Thoracic aorta (tissue), 2 donors: ENCODE measurements around the gene HOXA2. TPM values are rescaled to one million over a fixed set of nuclear protein-coding genes. Genes with fewer than 3 reads are reported as not detected.

ENCODE experiments used
- ATAC-seq: fragments of 150-250 bp; one replicate; pipeline ENCODE4 v1.8.0; 2017; ENCODE audit warnings: low read depth; ENCODE audit not compliant: insufficient number of reproducible peaks, low FRiP score
- DNase-seq: peaks from one replicate; pipeline ENCODE4 v3.0.0-alpha.2; 2020; ENCODE audit warnings: low spot score
- H3K27ac ChIP-seq, 2 donors: fragments of 200-600 bp; sonication (generic); 1 replicate in 1 of 2; 2 replicates in 1 of 2; pipeline ENCODE4 v1.5.1; 2016; ENCODE audit warnings: mild to moderate bottlenecking in 2 of 2, moderate library complexity in 2 of 2
- H3K27me3 ChIP-seq: fragments of 200-600 bp; sonication (generic); replicated peaks from 2 replicates; pipeline ENCODE4 v1.6.0; 2016; ENCODE audit warnings: mild to moderate bottlenecking; ENCODE audit not compliant: insufficient read depth
- H3K36me3 ChIP-seq: fragments of 200-600 bp; sonication (generic); one replicate; pipeline ENCODE4 v1.5.1; 2016
- H3K4me1 ChIP-seq, 2 donors: fragments of 200-600 bp; sonication (generic); 1 replicate in 1 of 2; 2 replicates in 1 of 2; pipeline versions ENCODE4 v1.5.1 to v1.6.0; 2016; ENCODE audit warnings: low read depth in 2 of 2, mild to moderate bottlenecking in 1 of 2; ENCODE audit not compliant: control insufficient read depth in 1 of 2
- H3K4me3 ChIP-seq: fragments of 200-600 bp; sonication (generic); 2 replicates; pipeline ENCODE4 v1.5.1; 2016; ENCODE audit warnings: mild to moderate bottlenecking
- H3K9me3 ChIP-seq: fragments of 200-600 bp; sonication (generic); 2 replicates; pipeline ENCODE4 v1.5.1; 2016
- total RNA-seq, 2 donors: library from RNA; depleted of rRNA; stranded (reverse); fragments of >200 nt; gene quantifications; one replicate each; pipeline versions ENCODE4 v1.1.0 to v1.2.3, GENCODE V29; 2016
- TF ChIP-seq, protein P1 (sequence below): fragments of 200-600 bp; sonication (generic); IDR thresholded peaks from one replicate; pipeline ENCODE4 v1.5.1; 2019; ENCODE audit warnings: antibody characterized with exemption

HOXA2 gene
- total RNA-seq, 2 donors from 2014 or later, result 3.4 to 4.6 TPM

- no peaks in the 10 kb centered on the region for H3K36me3 ChIP-seq
- TF ChIP-seq, protein P1, sequence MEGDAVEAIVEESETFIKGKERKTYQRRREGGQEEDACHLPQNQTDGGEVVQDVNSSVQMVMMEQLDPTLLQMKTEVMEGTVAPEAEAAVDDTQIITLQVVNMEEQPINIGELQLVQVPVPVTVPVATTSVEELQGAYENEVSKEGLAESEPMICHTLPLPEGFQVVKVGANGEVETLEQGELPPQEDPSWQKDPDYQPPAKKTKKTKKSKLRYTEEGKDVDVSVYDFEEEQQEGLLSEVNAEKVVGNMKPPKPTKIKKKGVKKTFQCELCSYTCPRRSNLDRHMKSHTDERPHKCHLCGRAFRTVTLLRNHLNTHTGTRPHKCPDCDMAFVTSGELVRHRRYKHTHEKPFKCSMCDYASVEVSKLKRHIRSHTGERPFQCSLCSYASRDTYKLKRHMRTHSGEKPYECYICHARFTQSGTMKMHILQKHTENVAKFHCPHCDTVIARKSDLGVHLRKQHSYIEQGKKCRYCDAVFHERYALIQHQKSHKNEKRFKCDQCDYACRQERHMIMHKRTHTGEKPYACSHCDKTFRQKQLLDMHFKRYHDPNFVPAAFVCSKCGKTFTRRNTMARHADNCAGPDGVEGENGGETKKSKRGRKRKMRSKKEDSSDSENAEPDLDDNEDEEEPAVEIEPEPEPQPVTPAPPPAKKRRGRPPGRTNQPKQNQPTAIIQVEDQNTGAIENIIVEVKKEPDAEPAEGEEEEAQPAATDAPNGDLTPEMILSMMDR, result no peak
- H3K4me3 ChIP-seq, result peak overlapping the region; percentile 99
- ATAC-seq (no peak), DNase-seq (no peak)
- peak overlapping the region; percentile 96 to 99 for H3K27ac ChIP-seq
- no peaks in the 10 kb centered on the region for H3K27me3 ChIP-seq
- H3K9me3 ChIP-seq, result no peaks in the 10 kb centered on the region
- H3K4me1 ChIP-seq, result peaks cover 3 to 42% of the 10 kb centered on the region in 2 donors
These were observed 16.1 kb upstream of the HOXA2 start for GRCh38 chr7:27118580-27118979.

DNA sequence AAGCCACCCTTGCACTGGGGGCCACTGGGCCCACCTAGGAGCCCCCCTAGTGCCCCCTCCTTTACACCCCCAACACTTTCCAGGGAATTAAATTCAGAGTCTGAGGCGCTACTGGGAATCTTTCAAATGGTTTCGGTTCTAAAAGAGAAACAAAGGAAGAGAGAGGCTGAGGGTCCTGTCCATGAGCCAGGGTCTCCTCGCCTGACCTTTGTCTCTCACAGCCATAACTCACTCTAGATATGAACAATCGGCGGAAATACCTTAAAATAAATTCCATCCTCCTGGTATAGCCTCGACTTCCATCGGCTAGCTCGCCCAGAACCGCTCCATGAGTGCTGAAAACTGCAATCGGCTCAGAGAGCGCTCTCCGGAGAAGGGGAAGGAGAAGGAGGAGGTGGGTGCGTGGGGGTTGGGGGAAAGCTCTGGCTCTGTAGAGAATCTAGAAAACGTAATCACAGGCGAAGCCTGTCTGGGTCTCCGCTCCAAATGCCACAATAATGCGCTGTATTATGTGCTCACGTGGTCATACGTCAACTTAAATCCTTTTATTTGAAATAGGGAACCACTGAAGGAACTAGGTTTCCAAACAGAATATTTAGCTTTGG, 15.5 kb upstream of the HOXA2 start:
- TF ChIP-seq, protein P1, result no peak
- H3K36me3 ChIP-seq, result no peaks in the 10 kb centered on the region
- peak overlapping the region; percentile 96 to 99 for H3K27ac ChIP-seq
- no peaks in the 10 kb centered on the region for H3K27me3 ChIP-seq
- H3K4me3 ChIP-seq, result peak overlapping the region; percentile 99
- H3K4me1 ChIP-seq, result peaks cover 3 to 37% of the 10 kb centered on the region in 2 donors
- DNase-seq (no peak), ATAC-seq (no peak)
- H3K9me3 ChIP-seq, result no peaks in the 10 kb centered on the region

DNA sequence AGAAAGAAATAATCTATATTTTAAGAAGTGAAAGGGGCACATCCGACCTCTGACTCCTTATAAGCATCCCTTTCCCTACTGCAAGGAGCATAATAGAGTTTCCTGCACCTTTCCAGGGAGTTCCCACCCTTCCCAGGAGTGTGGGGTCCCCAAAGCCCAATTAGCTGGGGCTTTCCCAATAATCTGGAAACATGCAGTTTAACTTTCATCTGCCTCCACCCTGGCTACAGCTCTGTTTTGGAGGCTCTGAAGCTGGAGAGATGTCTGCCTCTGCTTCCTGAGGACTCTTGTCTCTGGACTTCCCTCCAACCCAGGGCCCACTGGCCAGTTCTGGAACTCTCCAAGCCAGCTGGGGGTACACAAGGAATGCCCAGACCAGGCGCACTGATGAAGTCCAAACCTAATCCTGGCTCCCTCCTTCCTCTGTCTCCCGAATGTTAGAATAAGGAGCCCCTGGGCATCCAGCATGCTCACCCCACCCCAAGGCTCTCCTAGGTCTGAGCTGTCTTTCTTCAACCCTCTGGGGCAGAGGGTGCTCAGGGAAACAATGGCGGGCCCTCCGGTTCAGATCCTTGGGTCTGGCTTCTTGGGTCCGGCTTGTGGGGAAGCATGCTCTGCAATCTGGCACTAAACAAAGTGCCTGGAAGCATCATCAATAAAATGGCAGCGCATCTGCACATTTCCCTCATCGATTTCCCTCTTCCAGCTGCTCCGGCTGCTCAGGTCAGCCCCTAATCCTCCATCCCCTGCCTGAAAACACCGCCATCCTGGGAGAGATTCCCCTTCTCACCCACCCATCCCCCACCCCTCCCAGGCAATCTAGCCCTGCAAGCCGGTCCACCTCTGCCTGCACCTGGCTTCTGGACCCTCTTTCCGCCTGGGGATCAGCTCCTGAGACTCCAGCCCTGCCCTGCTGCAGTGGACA, 14.7 kb upstream of the HOXA2 start:
- ATAC-seq, result no peak
- H3K4me3 ChIP-seq, result peak overlapping the region; percentile 99
- no peaks in the 10 kb centered on the region for H3K36me3 ChIP-seq
- H3K9me3 ChIP-seq, result no peaks in the 10 kb centered on the region
- H3K27ac ChIP-seq, result peak overlapping the region; percentile 96 to 99
- H3K27me3 ChIP-seq, result no peaks in the 10 kb centered on the region
- no peak for DNase-seq
- TF ChIP-seq, protein P1, result no peak
- H3K4me1 ChIP-seq, result peaks cover 5 to 38% of the 10 kb centered on the region in 2 donors

GRCh38 chr7:27116031-27116961, 13.8 kb upstream of the HOXA2 start:
- Histone ChIP-seq H3K36me3 (no peaks in the 10 kb centered on the region), H3K27ac (peak overlapping the region; percentile 96 to 99), H3K4me1 (peaks cover 10 to 41% of the 10 kb centered on the region in 2 donors), H3K4me3 (peak overlapping the region; percentile 99), H3K27me3 (no peaks in the 10 kb centered on the region), H3K9me3 (no peaks in the 10 kb centered on the region)
- no peak for DNase-seq
- no peak for ATAC-seq
- TF ChIP-seq, protein P1, result no peak
